Measurements from ENCODE around the gene DHTKD1.

The DHTKD1 gene, protein sequence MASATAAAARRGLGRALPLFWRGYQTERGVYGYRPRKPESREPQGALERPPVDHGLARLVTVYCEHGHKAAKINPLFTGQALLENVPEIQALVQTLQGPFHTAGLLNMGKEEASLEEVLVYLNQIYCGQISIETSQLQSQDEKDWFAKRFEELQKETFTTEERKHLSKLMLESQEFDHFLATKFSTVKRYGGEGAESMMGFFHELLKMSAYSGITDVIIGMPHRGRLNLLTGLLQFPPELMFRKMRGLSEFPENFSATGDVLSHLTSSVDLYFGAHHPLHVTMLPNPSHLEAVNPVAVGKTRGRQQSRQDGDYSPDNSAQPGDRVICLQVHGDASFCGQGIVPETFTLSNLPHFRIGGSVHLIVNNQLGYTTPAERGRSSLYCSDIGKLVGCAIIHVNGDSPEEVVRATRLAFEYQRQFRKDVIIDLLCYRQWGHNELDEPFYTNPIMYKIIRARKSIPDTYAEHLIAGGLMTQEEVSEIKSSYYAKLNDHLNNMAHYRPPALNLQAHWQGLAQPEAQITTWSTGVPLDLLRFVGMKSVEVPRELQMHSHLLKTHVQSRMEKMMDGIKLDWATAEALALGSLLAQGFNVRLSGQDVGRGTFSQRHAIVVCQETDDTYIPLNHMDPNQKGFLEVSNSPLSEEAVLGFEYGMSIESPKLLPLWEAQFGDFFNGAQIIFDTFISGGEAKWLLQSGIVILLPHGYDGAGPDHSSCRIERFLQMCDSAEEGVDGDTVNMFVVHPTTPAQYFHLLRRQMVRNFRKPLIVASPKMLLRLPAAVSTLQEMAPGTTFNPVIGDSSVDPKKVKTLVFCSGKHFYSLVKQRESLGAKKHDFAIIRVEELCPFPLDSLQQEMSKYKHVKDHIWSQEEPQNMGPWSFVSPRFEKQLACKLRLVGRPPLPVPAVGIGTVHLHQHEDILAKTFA

GRCh38 chr10:12068449-12069269, at the start of gene DHTKD1:
DHTKD1 (plus strand) TSS chr10:12068954; CDS start chr10:12069034, 80 bp downstream.
- FAIRE-seq (peak; percentile 96), DNase-seq (ENCODE audit: insufficient read length, low spot score) (peak; percentile 92)

GRCh38 chr10:12019283-12019971, 49.3 kb upstream of the DHTKD1 start:
- DNase-seq (ENCODE audit: insufficient read length, low spot score) (no peak), FAIRE-seq (no peak)

DNA sequence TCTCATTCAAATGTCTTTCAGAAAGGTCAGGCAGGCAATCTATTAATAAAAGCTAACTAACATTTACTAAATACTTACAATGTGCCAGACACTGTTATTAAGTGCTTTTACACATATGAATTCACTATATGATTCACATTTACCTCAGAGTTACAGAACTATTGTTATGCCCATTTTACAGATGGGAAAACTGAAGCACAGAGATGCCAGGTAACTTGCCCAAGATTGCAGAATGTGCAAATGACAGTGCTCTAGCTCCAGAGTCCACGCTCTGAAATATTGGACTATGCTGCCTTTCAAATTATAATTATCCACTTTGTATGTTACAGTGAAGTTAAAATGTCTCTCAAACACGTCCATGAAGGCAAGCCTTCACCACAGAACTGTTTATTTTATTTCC, 48.2 kb upstream of the DHTKD1 start:
- DNase-seq (ENCODE audit: insufficient read length, low spot score): no peak
- FAIRE-seq: no peak

DNA sequence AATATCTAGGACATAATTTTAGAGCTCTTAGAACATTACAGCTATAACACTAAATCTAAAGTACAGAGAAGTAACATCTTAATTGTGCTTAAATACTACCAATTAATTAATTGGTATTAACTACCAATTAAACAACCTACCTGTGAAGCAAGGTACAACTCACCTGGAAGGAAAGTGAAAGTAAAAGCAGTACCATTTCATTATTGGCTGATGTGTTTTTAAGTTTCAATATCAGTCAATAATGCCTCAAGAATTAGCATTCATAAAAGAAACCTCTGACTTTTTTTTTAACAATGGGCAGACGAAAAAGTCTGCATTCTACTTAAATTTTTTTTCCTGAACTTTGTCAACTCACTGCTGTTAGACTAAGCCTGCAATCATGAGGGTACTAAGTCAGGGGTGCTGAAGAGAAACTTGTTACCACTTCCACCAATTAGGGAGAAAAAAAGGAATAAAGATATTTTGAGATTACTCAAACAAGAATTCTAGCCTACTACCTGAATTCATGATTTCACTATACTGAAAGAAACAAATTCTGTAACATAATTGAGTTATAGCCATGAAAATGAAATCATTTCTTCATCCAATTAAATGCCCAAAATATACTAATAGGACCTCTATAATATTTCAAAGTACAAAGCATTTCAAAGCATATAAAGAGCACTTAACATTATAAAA, 46.0 kb upstream of the DHTKD1 start:
- peak; percentile 21 for FAIRE-seq
- no peak for DNase-seq (ENCODE audit: insufficient read length, low spot score)

DNA sequence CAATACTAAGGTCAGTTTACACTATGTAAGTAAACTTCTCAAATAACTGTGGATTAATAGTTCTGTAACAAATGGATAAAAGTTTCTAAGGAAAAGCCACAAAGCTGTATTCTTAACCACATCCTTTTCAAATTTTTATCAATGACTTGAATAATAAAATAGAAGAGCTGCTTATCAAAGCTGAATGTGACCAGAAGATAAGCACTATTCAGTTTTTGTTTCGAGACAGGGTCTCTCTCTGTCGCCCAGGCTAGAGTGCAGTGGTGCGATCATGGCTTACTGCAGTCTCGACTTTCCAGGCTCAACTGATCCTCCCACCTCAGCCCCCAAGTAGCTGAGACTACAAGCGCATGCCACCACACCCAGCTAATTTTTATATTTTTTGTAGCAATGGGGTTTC, 43.2 kb upstream of the DHTKD1 start:
- FAIRE-seq: no peak
- DNase-seq (ENCODE audit: insufficient read length, low spot score): no peak

DNA sequence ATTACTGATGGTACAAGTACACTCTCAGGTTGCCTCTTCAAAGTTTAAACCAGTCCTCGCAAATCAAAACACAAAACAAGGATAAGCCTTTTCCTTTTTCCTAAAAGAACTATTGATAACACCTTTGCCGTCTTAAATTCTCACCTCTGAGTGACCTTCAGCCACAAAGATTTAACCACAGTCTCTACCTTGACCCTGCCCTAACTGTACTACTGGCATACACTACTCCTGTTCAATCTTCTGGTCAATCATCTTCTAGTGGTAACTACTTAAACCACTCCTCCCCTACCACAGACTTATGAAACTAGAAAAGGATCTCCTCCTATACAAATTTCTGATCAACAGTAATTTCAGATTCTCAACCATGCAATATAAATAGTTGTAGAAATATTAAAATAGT, 41.2 kb upstream of the DHTKD1 start:
- FAIRE-seq: peak; percentile 90

GRCh38 chr10:12031404-12031803, 37.4 kb upstream of the DHTKD1 start:
- FAIRE-seq: no peak
- no peak for DNase-seq (ENCODE audit: insufficient read length, low spot score)

More for the DNA sequence above, 41.2 kb upstream of the DHTKD1 start:
- peak; percentile 48 for DNase-seq (ENCODE audit: insufficient read length, low spot score)

- DNase-seq (ENCODE audit: insufficient read length, low spot score) (no peak), FAIRE-seq (no peak)
These were observed 32.6 kb upstream of the DHTKD1 start for GRCh38 chr10:12036073-12036655.

DNA sequence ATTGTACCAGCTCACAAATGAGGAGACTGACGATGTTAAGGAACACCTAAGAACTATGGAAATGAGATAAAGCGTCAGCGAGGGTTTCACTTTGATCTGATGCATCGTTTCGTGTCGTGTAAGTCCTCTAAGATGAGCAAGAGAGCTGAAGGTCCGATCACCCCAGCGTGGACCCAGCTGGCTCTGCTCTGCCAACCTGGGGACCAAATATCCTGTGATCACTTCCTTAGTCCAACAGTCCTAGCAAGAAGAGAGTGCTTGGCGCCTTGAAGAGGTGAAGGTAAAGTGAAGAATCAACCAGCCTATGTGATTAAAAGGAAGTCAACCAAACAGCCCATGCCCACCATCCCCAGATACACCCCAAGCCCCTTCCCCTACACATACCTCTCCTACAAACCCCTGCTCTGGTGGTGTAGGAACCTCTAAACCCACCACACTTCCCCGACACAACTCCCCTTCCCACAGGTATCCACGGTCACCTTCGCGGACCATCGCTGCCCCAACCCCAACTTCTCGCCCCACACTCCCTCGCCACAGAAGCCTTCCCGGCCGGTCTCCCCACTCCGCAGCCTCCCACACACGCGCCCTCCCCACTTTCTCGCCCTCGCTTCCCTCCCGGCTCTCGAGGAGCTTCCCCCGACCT, 26.9 kb upstream of the DHTKD1 start:
- DNase-seq (ENCODE audit: insufficient read length, low spot score) (no peak), FAIRE-seq (peak; percentile 93)

DNA sequence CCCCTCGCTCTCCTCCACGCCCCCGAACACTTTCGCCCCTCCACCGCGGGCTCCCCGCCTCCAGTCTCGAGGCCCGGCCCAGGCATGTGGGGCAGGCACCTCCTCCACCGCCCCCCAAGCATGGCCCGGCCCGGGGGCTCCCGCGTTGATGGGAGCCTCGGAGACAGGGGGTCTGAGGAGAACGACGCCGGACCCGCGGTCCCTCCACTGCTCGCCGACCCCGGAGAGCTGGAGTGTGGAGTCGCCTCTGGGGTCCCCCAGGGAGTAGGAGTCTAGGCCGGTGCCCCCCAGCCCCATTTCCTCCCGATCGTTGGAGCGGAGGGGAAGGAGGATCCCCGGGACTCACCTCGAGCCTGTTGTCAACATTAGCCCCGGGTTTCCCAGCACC, 26.4 kb upstream of the DHTKD1 start:
- DNase-seq (ENCODE audit: insufficient read length, low spot score): no peak
- no peak for FAIRE-seq

DNA sequence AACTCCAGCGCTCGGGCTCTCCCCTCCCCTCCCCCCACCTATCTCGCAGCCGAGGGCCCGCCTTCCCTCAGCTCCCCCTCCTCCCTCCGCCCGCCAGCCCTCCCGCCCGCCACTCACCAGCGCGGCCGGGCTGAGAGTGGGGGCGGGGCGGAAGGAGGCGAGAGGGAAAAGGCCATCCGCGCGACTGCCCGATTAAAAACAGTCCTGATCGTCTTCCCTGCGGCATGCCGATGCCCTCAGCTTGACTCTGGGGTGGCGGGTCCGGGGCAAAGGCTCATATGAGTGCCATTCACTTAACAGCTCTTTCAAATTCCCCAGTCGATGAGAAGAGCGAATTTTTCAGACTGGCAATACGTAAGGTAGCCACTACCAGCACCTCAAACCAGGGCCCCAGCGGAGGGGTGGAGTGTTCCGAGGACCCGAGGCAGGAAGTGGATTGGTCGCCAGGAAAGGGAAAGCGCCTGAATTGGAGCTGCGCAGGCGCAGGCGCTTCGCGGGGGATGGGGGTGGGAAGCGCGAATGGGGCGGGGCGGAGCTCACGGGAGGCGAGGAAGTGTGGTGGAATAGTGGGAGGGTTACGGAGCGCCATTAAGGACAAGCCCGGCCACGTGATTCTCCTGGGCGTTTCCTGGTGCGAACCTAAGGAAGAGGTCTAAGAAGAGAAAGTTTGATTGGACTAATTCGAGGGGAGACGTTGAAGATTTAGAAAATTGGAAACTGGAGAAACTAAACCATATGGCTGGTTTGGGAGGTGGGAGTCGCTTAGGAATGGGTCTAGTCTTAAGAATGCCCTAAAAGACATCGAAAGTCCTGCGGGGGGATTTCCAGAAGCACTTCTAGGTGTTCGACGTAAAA, 25.7 kb upstream of the DHTKD1 start, which contains the start of gene UPF2:
Gene UPF2, minus strand, starts transcription at position 13 of the 855 bp plus-strand sequence. CDS start 7,386 bp downstream, outside the sequence.
- peak; percentile 97 for FAIRE-seq
- DNase-seq (ENCODE audit: insufficient read length, low spot score): peak; percentile 69

- FAIRE-seq: no peak
- no peak for DNase-seq (ENCODE audit: insufficient read length, low spot score)
These were observed 23.2 kb upstream of the DHTKD1 start for GRCh38 chr10:12045596-12045995.

GRCh38 chr10:12048547-12048946, 20.2 kb upstream of the DHTKD1 start:
- FAIRE-seq (peak; percentile 59), DNase-seq (ENCODE audit: insufficient read length, low spot score) (no peak)

- no peak for DNase-seq (ENCODE audit: insufficient read length, low spot score)
These were observed 18.2 kb upstream of the DHTKD1 start for GRCh38 chr10:12050528-12050927.

DNA sequence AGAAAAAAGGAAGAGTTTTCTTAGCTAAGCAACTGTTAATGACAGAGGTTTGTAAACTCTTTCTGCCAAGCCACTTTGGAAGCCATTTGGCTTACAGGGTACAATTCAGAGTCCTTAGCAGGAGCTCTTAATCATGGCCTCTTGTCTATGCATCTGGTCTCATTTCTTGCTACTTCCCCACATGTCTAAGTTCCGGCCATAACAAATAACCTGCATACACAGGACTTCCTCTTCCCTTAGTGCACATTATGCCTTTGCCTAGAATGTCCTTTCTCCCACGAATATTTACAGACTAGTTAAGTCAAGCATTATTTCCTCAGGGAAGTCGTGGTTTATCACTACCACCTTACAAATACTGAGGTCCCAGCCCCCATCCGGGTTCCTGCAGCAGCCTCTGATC, 17.5 kb upstream of the DHTKD1 start:
- FAIRE-seq (peak; percentile 93), DNase-seq (ENCODE audit: insufficient read length, low spot score) (no peak)

More at GRCh38 chr10:12050528-12050927, 18.2 kb upstream of the DHTKD1 start:
- FAIRE-seq: peak; percentile 56

DNA sequence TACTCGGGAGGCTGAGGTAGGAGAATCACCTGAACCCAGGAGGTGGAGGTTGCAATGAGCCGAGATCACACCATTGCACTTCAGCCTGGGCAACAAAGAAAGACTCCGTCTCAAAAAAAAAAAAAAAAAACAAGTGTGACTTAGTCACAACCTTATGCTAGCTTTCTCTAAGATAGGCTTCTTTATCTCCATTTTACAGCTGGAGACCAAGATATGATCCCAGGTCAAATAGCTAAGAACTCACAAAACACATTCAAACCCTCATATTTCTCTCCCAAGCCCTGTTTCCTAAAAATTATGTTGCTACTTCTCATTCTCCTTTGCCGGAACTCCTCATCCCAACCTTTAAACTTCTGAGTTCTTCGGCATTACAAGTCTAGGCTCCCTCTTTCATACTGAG, 13.0 kb upstream of the DHTKD1 start:
- FAIRE-seq (no peak), DNase-seq (ENCODE audit: insufficient read length, low spot score) (no peak)

- FAIRE-seq: no peak
- DNase-seq (ENCODE audit: insufficient read length, low spot score): no peak
These were observed 12.0 kb upstream of the DHTKD1 start for GRCh38 chr10:12056748-12057147.

- FAIRE-seq (no peak), DNase-seq (ENCODE audit: insufficient read length, low spot score) (no peak)
These were observed 7.6 kb upstream of the DHTKD1 start for GRCh38 chr10:12061124-12061523.

Data from GM19239 (cell line).